HepG2 (cell line): Measurements from ENCODE around the gene ZNF324B. TPM values are rescaled to one million over a fixed set of nuclear protein-coding genes. Genes with fewer than 3 reads are reported as not detected.

ENCODE experiments used
- CAMTA2 ChIP-seq: sonication (generic); formaldehyde crosslinking; IDR thresholded peaks from 2 replicates; pipeline ENCODE4 v1.4.0; 2020; ENCODE audit warnings: mild to moderate bottlenecking, missing genetic modification reagents, borderline replicate concordance
- CCDC6 ChIP-seq: sonication (generic); formaldehyde crosslinking; IDR thresholded peaks from 2 replicates; pipeline ENCODE4 v1.8.1; 2022; ENCODE audit warnings: mild to moderate bottlenecking, missing genetic modification reagents, moderate library complexity
- DNMT3B ChIP-seq: conservative IDR thresholded peaks from 2 replicates; pipeline ENCODE4 v1.6.1; 2016; ENCODE audit warnings: missing biosample characterization, control low read depth
- E2F5 ChIP-seq: sonication (generic); formaldehyde crosslinking; conservative IDR thresholded peaks from 2 replicates; pipeline ENCODE4 v1.4.0; 2020; ENCODE audit warnings: missing genetic modification reagents
- HOXA3 ChIP-seq: sonication (generic); formaldehyde crosslinking; IDR thresholded peaks from 2 replicates; pipeline ENCODE4 v1.5.0; 2020; ENCODE audit warnings: missing genetic modification reagents
- KLF16 ChIP-seq, 2 experiments: sonication (generic) in 1 of 2; formaldehyde crosslinking in 1 of 2; IDR thresholded peaks; 2 replicates each; pipeline versions ENCODE4 v1.6.1 to v1.8.0; 2016 to 2023; ENCODE audit warnings: missing genetic modification reagents in 2 of 2, missing compliant biosample characterization in 1 of 2
- NAIF1 ChIP-seq: sonication (generic); formaldehyde crosslinking; IDR thresholded peaks from 2 replicates; pipeline ENCODE4 v1.5.0; 2020; ENCODE audit warnings: mild to moderate bottlenecking, missing genetic modification reagents, borderline replicate concordance
- RBFOX2 ChIP-seq: fragments of 200-400 bp; formaldehyde crosslinking; IDR thresholded peaks from 2 replicates; pipeline ENCODE4 v1.6.1; 2017; ENCODE audit warnings: low read depth, mild to moderate bottlenecking, low read length
- SIX4 ChIP-seq: sonication (generic); formaldehyde crosslinking; IDR thresholded peaks from 2 replicates; pipeline ENCODE4 v1.4.0; 2020; ENCODE audit warnings: missing genetic modification reagents
- TCF7 ChIP-seq: sonication (generic); IDR thresholded peaks from 2 replicates; pipeline ENCODE4 v1.6.1; 2016; ENCODE audit warnings: antibody characterized with exemption, low read depth
- ZNF253 ChIP-seq: sonication (generic); formaldehyde crosslinking; IDR thresholded peaks from 2 replicates; pipeline ENCODE4 v1.8.0; 2022; ENCODE audit warnings: mild to moderate bottlenecking, missing genetic modification reagents, borderline replicate concordance
- ZNF335 ChIP-seq: sonication (generic); formaldehyde crosslinking; IDR thresholded peaks from 2 replicates; pipeline ENCODE4 v1.4.0; 2020; ENCODE audit warnings: missing genetic modification reagents
- ZNF501 ChIP-seq: sonication (generic); formaldehyde crosslinking; IDR thresholded peaks from 2 replicates; pipeline ENCODE4 v1.5.1; 2020; ENCODE audit warnings: mild to moderate bottlenecking, moderate library complexity, missing genetic modification reagents
- ZNF556 ChIP-seq: sonication (generic); formaldehyde crosslinking; IDR thresholded peaks from 2 replicates; pipeline ENCODE4 v1.4.0; 2020; ENCODE audit warnings: mild to moderate bottlenecking, missing genetic modification reagents, borderline replicate concordance
- ZNF792 ChIP-seq: IDR thresholded peaks from 2 replicates; pipeline ENCODE4 v1.6.1; 2016
- polyA plus RNA-seq, 8 experiments: library from polyadenylated mRNA; depleted of rRNA in 3 of 8; stranded (reverse) in 7 of 8; unstranded in 1 of 8; fragments of >200 nt; fragmentation: Illumina TruSeq in 4 of 8; extraction: Trizol in 4 of 8; gene quantifications; 2 replicates each; pipeline versions ENCODE4 v1.2.1 to v1.2.3, GENCODE V29; 2011 to 2016; ENCODE audit warnings: low read depth in 4 of 8, missing spikeins in 1 of 8, mixed read lengths in 1 of 8; ENCODE audit not compliant: insufficient read depth in 1 of 8
- total RNA-seq, 5 experiments: library from RNA; depleted of rRNA; stranded (reverse); fragments of >200 nt; fragmentation: Illumina TruSeq; extraction: Trizol; gene quantifications; 2 replicates each; pipeline ENCODE4 v1.2.3, GENCODE V29; 2016; ENCODE audit warnings: low read depth in 1 of 5
- TF ChIP-seq, protein P1 (sequence below): sonication (generic); formaldehyde crosslinking; IDR thresholded peaks from 2 replicates; pipeline ENCODE4 v1.4.0; 2020; ENCODE audit warnings: missing genetic modification reagents
- TF ChIP-seq, protein P2 (sequence below): sonication (generic); formaldehyde crosslinking; IDR thresholded peaks from 2 replicates; pipeline ENCODE4 v1.4.0; 2020; ENCODE audit warnings: missing genetic modification reagents

Gene ZNF324B
- total and polyA plus RNA-seq, 2 of the 13 experiments (the other 11 are each of a cell fraction or from before 2014, with no cell fraction given), result 0.53 to 3.0 TPM

DNA sequence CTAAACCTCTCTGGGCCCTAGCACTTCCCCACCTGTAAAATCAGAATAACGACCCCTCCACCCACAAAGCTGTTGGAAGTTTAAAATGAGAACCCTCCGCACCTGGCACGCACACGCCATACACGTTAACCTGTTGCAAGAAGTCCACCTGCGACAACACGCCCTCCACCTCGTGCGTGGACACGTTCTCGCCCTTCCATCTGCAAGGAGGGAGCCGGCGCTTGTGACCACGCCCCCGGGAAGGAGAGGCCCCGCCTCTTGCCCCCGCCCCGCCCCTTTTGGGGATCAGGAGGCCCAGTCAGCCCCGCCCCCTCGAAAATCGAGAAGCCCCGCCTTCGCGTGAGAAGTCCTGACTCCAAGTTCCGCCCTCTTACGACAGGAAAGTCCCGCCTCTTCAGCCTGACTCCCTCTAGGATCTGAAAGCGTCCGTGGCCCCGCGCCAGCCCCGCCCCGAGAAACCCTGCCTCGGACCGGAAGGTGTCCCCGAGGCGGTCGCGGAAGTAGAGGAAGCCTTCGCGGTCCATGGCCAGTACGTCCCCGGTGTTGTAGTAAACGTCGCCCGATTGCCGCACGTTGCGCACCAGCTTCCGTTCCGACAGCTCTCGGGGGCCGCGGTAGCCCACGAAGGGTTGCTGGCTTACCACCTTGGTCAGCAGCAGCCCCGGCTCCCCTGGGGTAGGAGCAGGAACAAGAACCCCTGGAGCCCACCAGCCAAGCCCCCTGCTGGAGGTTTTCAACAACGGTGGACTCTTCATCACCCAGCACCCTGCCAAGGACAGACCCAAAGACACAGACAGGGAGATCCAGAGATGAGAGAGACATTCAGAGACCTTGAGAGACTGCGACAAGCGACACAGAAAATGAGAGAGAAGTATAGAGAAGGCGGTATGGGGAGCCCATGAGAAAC, 47.9 kb downstream of the ZNF324B start (continued):
- TF ChIP-seq ZNF253 (CRISPR knock-in tag) (0 out of 2 replicates have a peak, but pooled peaks have one; percentile 36), CCDC6 (CRISPR knock-in tag) (peak; percentile 96), CAMTA2 (CRISPR knock-in tag) (0 out of 2 replicates have a peak, but pooled peaks have one; percentile 59), RBFOX2 (peak; percentile 85), NAIF1 (CRISPR knock-in tag) (peak; percentile 85), DNMT3B (0 out of 2 replicates have a peak, but pooled peaks have one; percentile 77), ZNF501 (CRISPR knock-in tag) (peak; percentile 85), E2F5 (CRISPR knock-in tag) (no peak), TCF7 (no peak), ZNF792 (CRISPR knock-in tag) (peak; percentile 66; the same call in 1 of the 2 replicates), KLF16 (CRISPR knock-in tag; IDR thresholded peaks at IDR 0.05) (peak in 1 of 2 experiments; percentile 77; a peak in 2 of 4 replicates), HOXA3 (CRISPR knock-in tag) (peak; percentile 98), SIX4 (CRISPR knock-in tag) (peak; percentile 63; the same call in 1 of the 2 replicates), ZNF556 (CRISPR knock-in tag) (peak; percentile 96; the same call in 1 of the 2 replicates), ZNF335 (CRISPR knock-in tag) (peak; percentile 67; the same call in 1 of the 2 replicates)
- TF ChIP-seq, protein P1, sequence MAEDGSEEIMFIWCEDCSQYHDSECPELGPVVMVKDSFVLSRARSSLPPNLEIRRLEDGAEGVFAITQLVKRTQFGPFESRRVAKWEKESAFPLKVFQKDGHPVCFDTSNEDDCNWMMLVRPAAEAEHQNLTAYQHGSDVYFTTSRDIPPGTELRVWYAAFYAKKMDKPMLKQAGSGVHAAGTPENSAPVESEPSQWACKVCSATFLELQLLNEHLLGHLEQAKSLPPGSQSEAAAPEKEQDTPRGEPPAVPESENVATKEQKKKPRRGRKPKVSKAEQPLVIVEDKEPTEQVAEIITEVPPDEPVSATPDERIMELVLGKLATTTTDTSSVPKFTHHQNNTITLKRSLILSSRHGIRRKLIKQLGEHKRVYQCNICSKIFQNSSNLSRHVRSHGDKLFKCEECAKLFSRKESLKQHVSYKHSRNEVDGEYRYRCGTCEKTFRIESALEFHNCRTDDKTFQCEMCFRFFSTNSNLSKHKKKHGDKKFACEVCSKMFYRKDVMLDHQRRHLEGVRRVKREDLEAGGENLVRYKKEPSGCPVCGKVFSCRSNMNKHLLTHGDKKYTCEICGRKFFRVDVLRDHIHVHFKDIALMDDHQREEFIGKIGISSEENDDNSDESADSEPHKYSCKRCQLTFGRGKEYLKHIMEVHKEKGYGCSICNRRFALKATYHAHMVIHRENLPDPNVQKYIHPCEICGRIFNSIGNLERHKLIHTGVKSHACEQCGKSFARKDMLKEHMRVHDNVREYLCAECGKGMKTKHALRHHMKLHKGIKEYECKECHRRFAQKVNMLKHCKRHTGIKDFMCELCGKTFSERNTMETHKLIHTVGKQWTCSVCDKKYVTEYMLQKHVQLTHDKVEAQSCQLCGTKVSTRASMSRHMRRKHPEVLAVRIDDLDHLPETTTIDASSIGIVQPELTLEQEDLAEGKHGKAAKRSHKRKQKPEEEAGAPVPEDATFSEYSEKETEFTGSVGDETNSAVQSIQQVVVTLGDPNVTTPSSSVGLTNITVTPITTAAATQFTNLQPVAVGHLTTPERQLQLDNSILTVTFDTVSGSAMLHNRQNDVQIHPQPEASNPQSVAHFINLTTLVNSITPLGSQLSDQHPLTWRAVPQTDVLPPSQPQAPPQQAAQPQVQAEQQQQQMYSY (CRISPR knock-in tag), result no peak
- TF ChIP-seq, protein P2, sequence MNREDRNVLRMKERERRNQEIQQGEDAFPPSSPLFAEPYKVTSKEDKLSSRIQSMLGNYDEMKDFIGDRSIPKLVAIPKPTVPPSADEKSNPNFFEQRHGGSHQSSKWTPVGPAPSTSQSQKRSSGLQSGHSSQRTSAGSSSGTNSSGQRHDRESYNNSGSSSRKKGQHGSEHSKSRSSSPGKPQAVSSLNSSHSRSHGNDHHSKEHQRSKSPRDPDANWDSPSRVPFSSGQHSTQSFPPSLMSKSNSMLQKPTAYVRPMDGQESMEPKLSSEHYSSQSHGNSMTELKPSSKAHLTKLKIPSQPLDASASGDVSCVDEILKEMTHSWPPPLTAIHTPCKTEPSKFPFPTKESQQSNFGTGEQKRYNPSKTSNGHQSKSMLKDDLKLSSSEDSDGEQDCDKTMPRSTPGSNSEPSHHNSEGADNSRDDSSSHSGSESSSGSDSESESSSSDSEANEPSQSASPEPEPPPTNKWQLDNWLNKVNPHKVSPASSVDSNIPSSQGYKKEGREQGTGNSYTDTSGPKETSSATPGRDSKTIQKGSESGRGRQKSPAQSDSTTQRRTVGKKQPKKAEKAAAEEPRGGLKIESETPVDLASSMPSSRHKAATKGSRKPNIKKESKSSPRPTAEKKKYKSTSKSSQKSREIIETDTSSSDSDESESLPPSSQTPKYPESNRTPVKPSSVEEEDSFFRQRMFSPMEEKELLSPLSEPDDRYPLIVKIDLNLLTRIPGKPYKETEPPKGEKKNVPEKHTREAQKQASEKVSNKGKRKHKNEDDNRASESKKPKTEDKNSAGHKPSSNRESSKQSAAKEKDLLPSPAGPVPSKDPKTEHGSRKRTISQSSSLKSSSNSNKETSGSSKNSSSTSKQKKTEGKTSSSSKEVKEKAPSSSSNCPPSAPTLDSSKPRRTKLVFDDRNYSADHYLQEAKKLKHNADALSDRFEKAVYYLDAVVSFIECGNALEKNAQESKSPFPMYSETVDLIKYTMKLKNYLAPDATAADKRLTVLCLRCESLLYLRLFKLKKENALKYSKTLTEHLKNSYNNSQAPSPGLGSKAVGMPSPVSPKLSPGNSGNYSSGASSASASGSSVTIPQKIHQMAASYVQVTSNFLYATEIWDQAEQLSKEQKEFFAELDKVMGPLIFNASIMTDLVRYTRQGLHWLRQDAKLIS (CRISPR knock-in tag), result 0 out of 2 replicates have a peak, but pooled peaks have one; percentile 45
